Measurements from ENCODE around the gene SLC37A3.

DNA sequence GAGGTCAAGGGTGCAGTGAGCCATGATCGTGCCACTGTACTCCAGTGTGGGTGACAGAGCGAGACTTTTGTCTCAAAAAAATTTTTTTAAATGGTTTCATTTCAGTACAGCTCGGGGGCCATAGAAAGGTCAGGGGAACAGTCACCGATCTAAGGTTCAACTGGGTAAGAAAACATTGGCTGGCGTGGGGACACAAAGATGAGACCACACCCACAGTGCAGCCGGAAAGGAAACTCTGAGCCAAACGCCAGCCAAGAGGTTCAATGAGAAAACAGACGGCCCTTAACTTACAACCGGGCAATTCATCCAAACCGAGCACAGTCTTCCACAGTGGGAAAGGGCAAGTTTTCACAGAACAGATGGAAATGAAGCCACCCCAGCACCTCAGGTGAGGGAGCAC lies 65.1 kb downstream of the SLC37A3 start:
- TF ChIP-seq, protein P1, sequence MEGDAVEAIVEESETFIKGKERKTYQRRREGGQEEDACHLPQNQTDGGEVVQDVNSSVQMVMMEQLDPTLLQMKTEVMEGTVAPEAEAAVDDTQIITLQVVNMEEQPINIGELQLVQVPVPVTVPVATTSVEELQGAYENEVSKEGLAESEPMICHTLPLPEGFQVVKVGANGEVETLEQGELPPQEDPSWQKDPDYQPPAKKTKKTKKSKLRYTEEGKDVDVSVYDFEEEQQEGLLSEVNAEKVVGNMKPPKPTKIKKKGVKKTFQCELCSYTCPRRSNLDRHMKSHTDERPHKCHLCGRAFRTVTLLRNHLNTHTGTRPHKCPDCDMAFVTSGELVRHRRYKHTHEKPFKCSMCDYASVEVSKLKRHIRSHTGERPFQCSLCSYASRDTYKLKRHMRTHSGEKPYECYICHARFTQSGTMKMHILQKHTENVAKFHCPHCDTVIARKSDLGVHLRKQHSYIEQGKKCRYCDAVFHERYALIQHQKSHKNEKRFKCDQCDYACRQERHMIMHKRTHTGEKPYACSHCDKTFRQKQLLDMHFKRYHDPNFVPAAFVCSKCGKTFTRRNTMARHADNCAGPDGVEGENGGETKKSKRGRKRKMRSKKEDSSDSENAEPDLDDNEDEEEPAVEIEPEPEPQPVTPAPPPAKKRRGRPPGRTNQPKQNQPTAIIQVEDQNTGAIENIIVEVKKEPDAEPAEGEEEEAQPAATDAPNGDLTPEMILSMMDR (conservative IDR thresholded peaks at IDR 0.05 in 1 of 2, IDR thresholded peaks at IDR 0.05 in 1 of 2; ENCODE audit: low read depth in 1 of 2, low read length in 2 of 2), result no peak
- no peak for TF ChIP-seq EZH2 (IDR thresholded peaks at IDR 0.05; ENCODE audit: low read length, missing control alignments)
